NCI-H82 treated with DMSO at 0.1 percent for 48 hours (cell line): ENCODE measurements around the gene ANGPTL2.
"Not testable (repeated sequence)": the region's sequence is repeated elsewhere in the genome, so short reads cannot be mapped to it uniquely, and the experiment has no call there.

ENCODE experiments used
- DNase-seq: peaks from one replicate; lab custom pipeline; 2025; ENCODE audit not compliant: unreplicated experiment; lab: John Stamatoyannopoulos, UW

Gene ANGPTL2

GRCh38 chr9:127122176-127123063, at the start of gene ANGPTL2:
Gene ANGPTL2, minus strand, starts transcription at chr9:127122635. Its CDS starts 13,904 bp downstream, at chr9:127108731.
- peak; percentile 65 for DNase-seq

DNA sequence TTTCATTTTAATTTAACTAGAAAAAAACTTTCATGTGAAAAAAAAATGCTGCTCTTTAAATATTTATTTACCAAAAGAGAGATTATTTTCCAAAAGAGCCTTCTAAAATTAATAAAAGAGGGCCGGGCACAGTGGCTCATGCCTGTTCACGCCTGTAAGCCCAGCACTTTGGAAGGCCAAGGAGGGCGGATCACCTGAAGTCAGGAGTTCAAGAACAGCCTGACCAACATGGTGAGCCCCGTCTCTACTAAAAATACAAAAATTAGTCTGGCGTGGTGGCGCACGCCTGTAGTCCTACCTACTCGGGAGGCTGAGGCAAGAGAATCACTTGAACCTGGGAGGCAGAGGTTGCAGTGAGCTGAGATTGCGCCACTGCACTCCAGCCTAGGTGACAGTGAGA, 48.9 kb upstream of the ANGPTL2 start:
- not testable (repeated sequence) for DNase-seq

GRCh38 chr9:127170652-127171051, 48.2 kb upstream of the ANGPTL2 start:
- no peak for DNase-seq

DNA sequence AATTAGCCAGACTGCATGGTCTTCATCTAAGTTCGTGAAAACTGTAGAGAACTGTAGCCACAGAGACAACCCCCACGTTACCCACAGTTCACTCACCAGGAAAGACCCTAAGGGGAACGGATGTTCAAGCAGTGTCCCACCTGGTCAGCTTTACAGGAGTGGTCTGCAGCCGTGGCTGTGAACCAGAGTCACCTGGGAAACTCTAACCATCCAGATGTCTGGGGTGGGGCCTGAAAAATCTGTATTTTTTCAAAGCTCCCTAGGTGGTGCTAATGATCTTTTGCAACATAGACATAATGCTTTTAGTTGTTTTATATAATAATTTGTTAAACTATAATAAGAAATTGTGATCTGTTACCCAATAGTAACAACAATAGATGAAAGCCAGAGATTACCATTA, 47.7 kb upstream of the ANGPTL2 start:
- DNase-seq, result no peak

DNA sequence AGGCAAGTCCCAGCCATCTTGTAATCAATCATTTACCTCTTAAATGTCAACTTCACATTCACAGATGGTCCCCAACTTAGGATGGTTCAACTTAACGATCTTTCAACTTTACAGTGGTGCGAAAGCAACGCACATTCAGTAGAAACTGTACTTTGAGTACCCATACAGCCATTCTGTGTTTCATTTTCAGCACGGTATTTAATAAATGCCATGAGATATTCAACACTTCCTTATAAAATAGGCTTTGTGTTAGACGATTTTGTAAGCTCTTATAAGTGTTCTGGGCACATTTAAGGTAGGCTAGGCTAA, 47.1 kb upstream of the ANGPTL2 start:
- DNase-seq, result no peak

- DNase-seq, result no peak
Measured at GRCh38 chr9:127168756-127169574, 46.5 kb upstream of the ANGPTL2 start.

GRCh38 chr9:127167560-127168326, 45.3 kb upstream of the ANGPTL2 start:
- DNase-seq, result no peak

GRCh38 chr9:127166651-127167524, 44.5 kb upstream of the ANGPTL2 start:
- no peak for DNase-seq

GRCh38 chr9:127166111-127166510, 43.7 kb upstream of the ANGPTL2 start:
- no peak for DNase-seq

- DNase-seq, result peak; percentile 1
Measured at GRCh38 chr9:127165116-127165515, 42.7 kb upstream of the ANGPTL2 start.

DNA sequence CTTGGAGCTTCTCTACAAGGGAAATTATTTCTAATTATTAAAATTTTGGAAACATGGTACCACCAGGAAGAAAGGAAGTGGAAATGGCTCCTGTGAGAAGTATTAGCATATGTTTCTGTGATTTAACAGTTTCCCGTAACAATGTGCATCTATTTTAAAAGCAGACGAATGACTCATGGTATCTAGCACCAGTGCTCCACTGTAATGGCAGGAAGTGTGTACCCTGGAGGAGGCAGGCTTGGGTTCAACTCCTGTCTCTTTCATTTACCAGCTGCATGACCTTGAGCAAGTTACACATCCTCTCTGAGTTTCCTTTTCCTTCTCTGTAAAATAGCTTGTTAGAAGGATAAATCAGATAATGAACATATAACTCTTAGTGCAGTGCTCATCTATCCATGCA, 41.0 kb upstream of the ANGPTL2 start:
- DNase-seq, result no peak

DNA sequence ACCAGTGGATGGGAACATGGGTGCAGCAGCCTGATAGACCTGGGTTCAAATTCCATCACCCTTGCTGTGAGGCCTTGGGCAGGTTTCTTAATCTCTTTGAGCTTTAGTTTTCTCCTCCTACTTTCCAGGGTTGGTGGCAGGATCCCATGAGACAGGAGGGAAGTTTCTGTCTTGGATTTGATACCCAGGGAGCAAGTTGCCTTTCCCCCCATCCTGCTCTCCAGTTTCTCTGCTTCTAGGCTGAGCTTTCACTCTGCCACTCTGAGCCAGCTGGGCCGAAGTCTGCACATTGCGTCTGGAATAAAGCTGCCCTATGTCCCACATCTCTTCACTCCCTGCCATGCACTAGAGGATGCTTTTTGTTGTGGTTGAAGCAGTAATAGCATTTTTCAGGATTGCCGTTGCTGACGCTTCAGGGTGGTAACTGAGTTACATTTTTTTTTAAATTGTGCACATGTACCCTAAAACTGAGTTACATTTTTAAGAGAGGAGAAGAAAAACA, 40.5 kb upstream of the ANGPTL2 start:
- no peak for DNase-seq

- no peak for DNase-seq
Measured at GRCh38 chr9:127162046-127162863, 39.8 kb upstream of the ANGPTL2 start.

DNA sequence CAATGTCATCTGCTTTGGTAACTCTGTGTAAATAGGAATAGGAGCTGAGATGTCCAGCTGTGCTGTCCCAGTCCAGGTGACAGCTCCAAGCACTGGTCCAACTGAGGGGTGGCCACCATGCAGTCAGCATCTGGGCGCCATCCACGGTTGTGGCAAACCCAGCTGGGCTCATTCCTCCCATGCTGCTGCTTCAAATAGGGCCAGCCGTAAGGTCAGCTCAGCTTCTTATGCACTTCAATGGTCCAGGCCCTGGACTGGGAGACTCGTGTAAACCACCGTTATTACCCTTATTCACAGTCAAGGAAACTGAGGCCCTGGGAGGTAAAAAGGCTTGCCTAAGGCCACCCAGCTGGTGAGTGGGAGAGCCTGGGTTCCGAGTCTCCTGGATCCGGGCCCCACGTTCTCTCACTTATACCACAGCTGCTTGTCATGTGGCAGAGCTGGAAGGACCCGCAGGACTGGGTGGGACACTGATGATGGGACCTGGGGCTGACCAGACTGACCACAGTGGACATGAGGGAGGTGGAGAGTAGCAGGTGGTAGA, 38.7 kb upstream of the ANGPTL2 start:
- DNase-seq, result no peak

DNA sequence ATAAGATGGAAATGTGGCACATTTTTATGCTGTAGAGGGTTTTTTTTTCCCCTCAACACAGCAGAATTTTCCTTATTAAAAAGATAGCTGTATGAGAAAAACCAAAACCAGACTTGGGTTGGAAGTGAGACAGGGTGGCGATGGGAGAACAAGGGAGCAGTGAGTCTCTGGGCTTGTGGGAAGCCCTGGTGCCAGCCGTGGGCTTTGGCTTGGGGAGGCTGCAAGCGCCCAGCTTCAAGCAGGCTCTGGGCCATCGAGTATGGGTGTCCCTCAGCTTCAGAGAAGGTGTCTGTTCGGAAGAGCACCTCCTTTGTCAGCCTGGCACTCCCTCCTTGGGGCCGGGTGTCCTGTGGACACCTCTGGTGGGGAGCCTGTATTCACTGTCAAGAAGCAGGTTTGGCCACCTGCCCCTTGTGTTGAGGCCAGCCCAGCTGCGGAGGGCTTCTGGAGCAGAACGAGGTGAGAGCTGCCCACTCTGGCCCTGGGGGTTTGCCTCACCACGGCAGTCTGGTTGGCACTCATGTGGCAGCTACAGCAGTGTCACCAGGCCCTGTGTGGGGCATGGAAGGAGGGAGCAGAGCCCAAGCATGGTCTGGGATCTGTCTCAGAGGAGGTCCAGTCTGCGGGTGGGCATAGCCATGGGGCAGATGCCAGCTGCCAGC, 37.6 kb upstream of the ANGPTL2 start:
- DNase-seq, result no peak

- peak; percentile 4 for DNase-seq
Measured at GRCh38 chr9:127159325-127159801, 36.9 kb upstream of the ANGPTL2 start.

- no peak for DNase-seq
Measured at GRCh38 chr9:127158786-127159324, 36.4 kb upstream of the ANGPTL2 start.

- DNase-seq, result no peak
Measured at GRCh38 chr9:127155314-127155960, 33.0 kb upstream of the ANGPTL2 start.
